ENCODE measurements around the gene RSAD1. TPM values are rescaled to one million over a fixed set of nuclear protein-coding genes. Genes with fewer than 3 reads are reported as not detected.

Gene RSAD1
- total and polyA plus RNA-seq, 3 experiments from 2014 or later = 45.7 to 66.4 (median 46.8) TPM

GRCh38 chr17:50460831-50461526 lies 17.7 kb upstream of the RSAD1 start:
- Histone ChIP-seq H3K27ac (ENCODE audit: low read depth, low read length) (no peak overlapping the region), H3K4me3 (ENCODE audit: low read length) (no peak overlapping the region), H3K27me3 (ENCODE audit: insufficient read depth, low read length, poor library complexity, severe bottlenecking) (no peaks in the 10 kb centered on the region), H3K4me1 (ENCODE audit: insufficient read depth, low read length) (no peaks in the 10 kb centered on the region), H3K36me3 (ENCODE audit: insufficient read depth, low read length) (no peaks in the 10 kb centered on the region), H3K9me3 (ENCODE audit: low read length) (no peaks in the 10 kb centered on the region)
- Mint-ChIP-seq H3K36me3 (peaks cover 0 to 2% (median 0%) of the 10 kb centered on the region in 3 donors), H3K4me1 (peaks cover 0 to 4% (median 0%) of the 10 kb centered on the region in 3 donors), H3K27ac (no peak overlapping the region), H3K4me3 (no peak overlapping the region), H3K9me3 (no peaks in the 10 kb centered on the region), H3K27me3 (peaks cover 0 to 4% of the 10 kb centered on the region in 2 donors)
- no peak for DNase-seq
- ChIA-PET CTCF (interaction anchor here (2.3 kb wide), 1 partner anchor 18 kb away, joined by 6 read pairs; the partner anchor contains the start of gene RSAD1), POLR2A (no interaction called here)

GRCh38 chr17:50461550-50462132 lies 17.0 kb upstream of the RSAD1 start:
- CTCF ChIA-PET = interaction anchor here (2.3 kb wide), 1 partner anchor 17 kb away, joined by 6 read pairs; the partner anchor contains the start of gene RSAD1
- H3K9me3 Mint-ChIP-seq = no peaks in the 10 kb centered on the region

GRCh38 chr17:50462446-50462845 lies 16.2 kb upstream of the RSAD1 start:
- H3K9me3 ChIP-seq (ENCODE audit: low read length) = no peaks in the 10 kb centered on the region
- no peak overlapping the region for H3K27ac Mint-ChIP-seq
- peaks cover 6 to 14% (median 7%) of the 10 kb centered on the region in 3 donors for H3K4me1 Mint-ChIP-seq
- H3K9me3 Mint-ChIP-seq = no peaks in the 10 kb centered on the region
- H3K4me3 ChIP-seq (ENCODE audit: low read length) = no peak overlapping the region
- H3K4me3 Mint-ChIP-seq = no peak overlapping the region
- H3K27me3 ChIP-seq (ENCODE audit: insufficient read depth, low read length, poor library complexity, severe bottlenecking) = no peaks in the 10 kb centered on the region
- H3K27me3 Mint-ChIP-seq = peaks cover 2 to 9% of the 10 kb centered on the region in 2 donors
- POLR2A ChIA-PET = interaction anchor here (0.7 kb wide), 1 partner anchor 35 kb away, joined by 3 read pairs; no protein-coding TSS in a partner anchor
- H3K27ac ChIP-seq (ENCODE audit: low read depth, low read length) = no peak overlapping the region
- CTCF ChIA-PET = no interaction called here
- no peaks in the 10 kb centered on the region for H3K36me3 ChIP-seq (ENCODE audit: insufficient read depth, low read length)
- H3K4me1 ChIP-seq (ENCODE audit: insufficient read depth, low read length) = no peaks in the 10 kb centered on the region
- DNase-seq = no peak
- H3K36me3 Mint-ChIP-seq = peaks cover 0 to 2% (median 0%) of the 10 kb centered on the region in 3 donors

More at GRCh38 chr17:50461550-50462132, 17.0 kb upstream of the RSAD1 start:
- Histone ChIP-seq H3K4me1 (ENCODE audit: insufficient read depth, low read length) (no peaks in the 10 kb centered on the region), H3K36me3 (ENCODE audit: insufficient read depth, low read length) (no peaks in the 10 kb centered on the region), H3K4me3 (ENCODE audit: low read length) (no peak overlapping the region), H3K9me3 (ENCODE audit: low read length) (no peaks in the 10 kb centered on the region), H3K27me3 (ENCODE audit: insufficient read depth, low read length, poor library complexity, severe bottlenecking) (no peaks in the 10 kb centered on the region), H3K27ac (ENCODE audit: low read depth, low read length) (no peak overlapping the region)
- Mint-ChIP-seq H3K4me1 (peaks cover 2 to 7% (median 6%) of the 10 kb centered on the region in 3 donors), H3K27ac (no peak overlapping the region), H3K4me3 (no peak overlapping the region), H3K36me3 (peaks cover 0 to 2% (median 0%) of the 10 kb centered on the region in 3 donors), H3K27me3 (peaks cover 0 to 4% of the 10 kb centered on the region in 2 donors)
- POLR2A ChIA-PET = interaction anchor here (0.7 kb wide), 1 partner anchor 36 kb away, joined by 3 read pairs; no protein-coding TSS in a partner anchor
- DNase-seq = no peak

- H3K4me1 ChIP-seq (ENCODE audit: insufficient read depth, low read length) = no peaks in the 10 kb centered on the region
- no peaks in the 10 kb centered on the region for H3K9me3 ChIP-seq (ENCODE audit: low read length)
- H3K27ac ChIP-seq (ENCODE audit: low read depth, low read length) = no peak overlapping the region
- H3K27ac Mint-ChIP-seq = peak overlapping the region in 1 of 8 donors; percentile 88
- ChIA-PET POLR2A (no interaction called here), CTCF (no interaction called here)
- H3K27me3 Mint-ChIP-seq = peaks cover 12 to 20% of the 10 kb centered on the region in 2 donors
- H3K4me1 Mint-ChIP-seq = peaks cover 7 to 24% (median 12%) of the 10 kb centered on the region in 3 donors
- no peak for DNase-seq
- no peaks in the 10 kb centered on the region for H3K36me3 ChIP-seq (ENCODE audit: insufficient read depth, low read length)
- H3K4me3 Mint-ChIP-seq = no peak overlapping the region
- peaks cover 0 to 2% (median 0%) of the 10 kb centered on the region in 3 donors for H3K36me3 Mint-ChIP-seq
- no peaks in the 10 kb centered on the region for H3K9me3 Mint-ChIP-seq
- peaks cover 3% of the 10 kb centered on the region for H3K27me3 ChIP-seq (ENCODE audit: insufficient read depth, low read length, poor library complexity, severe bottlenecking)
- no peak overlapping the region for H3K4me3 ChIP-seq (ENCODE audit: low read length)
Observed at GRCh38 chr17:50464121-50464520, 14.5 kb upstream of the RSAD1 start.

GRCh38 chr17:50464736-50465135 lies 13.9 kb upstream of the RSAD1 start:
- no peak overlapping the region for H3K27ac Mint-ChIP-seq
- DNase-seq = no peak
- POLR2A ChIA-PET = no interaction called here
- H3K9me3 ChIP-seq (ENCODE audit: low read length) = no peaks in the 10 kb centered on the region
- peaks cover 7 to 28% (median 12%) of the 10 kb centered on the region in 3 donors for H3K4me1 Mint-ChIP-seq
- no peak overlapping the region for H3K4me3 ChIP-seq (ENCODE audit: low read length)
- peaks cover 12 to 20% of the 10 kb centered on the region in 2 donors for H3K27me3 Mint-ChIP-seq
- H3K36me3 ChIP-seq (ENCODE audit: insufficient read depth, low read length) = no peaks in the 10 kb centered on the region
- no peaks in the 10 kb centered on the region for H3K4me1 ChIP-seq (ENCODE audit: insufficient read depth, low read length)
- CTCF ChIA-PET = no interaction called here
- H3K4me3 Mint-ChIP-seq = no peak overlapping the region
- peaks cover 0 to 2% (median 0%) of the 10 kb centered on the region in 3 donors for H3K36me3 Mint-ChIP-seq
- no peak overlapping the region for H3K27ac ChIP-seq (ENCODE audit: low read depth, low read length)
- H3K27me3 ChIP-seq (ENCODE audit: insufficient read depth, low read length, poor library complexity, severe bottlenecking) = peaks cover 9% of the 10 kb centered on the region
- no peaks in the 10 kb centered on the region for H3K9me3 Mint-ChIP-seq

GRCh38 chr17:50465171-50465570 lies 13.5 kb upstream of the RSAD1 start:
- Histone ChIP-seq H3K4me1 (ENCODE audit: insufficient read depth, low read length) (no peaks in the 10 kb centered on the region), H3K27me3 (ENCODE audit: insufficient read depth, low read length, poor library complexity, severe bottlenecking) (peaks cover 11% of the 10 kb centered on the region), H3K4me3 (ENCODE audit: low read length) (no peak overlapping the region), H3K36me3 (ENCODE audit: insufficient read depth, low read length) (no peaks in the 10 kb centered on the region), H3K27ac (ENCODE audit: low read depth, low read length) (no peak overlapping the region), H3K9me3 (ENCODE audit: low read length) (no peaks in the 10 kb centered on the region)
- no peak for DNase-seq
- POLR2A ChIA-PET = no interaction called here
- H3K27ac Mint-ChIP-seq = no peak overlapping the region
- peaks cover 13 to 20% of the 10 kb centered on the region in 2 donors for H3K27me3 Mint-ChIP-seq
- peaks cover 7 to 28% (median 12%) of the 10 kb centered on the region in 3 donors for H3K4me1 Mint-ChIP-seq
- CTCF ChIA-PET = no interaction called here
- no peak overlapping the region for H3K4me3 Mint-ChIP-seq
- peaks cover 0 to 2% (median 0%) of the 10 kb centered on the region in 3 donors for H3K36me3 Mint-ChIP-seq
- no peaks in the 10 kb centered on the region for H3K9me3 Mint-ChIP-seq

GRCh38 chr17:50465635-50466034 lies 13.0 kb upstream of the RSAD1 start:
- H3K36me3 Mint-ChIP-seq = peaks cover 0 to 2% (median 0%) of the 10 kb centered on the region in 3 donors
- no peak for DNase-seq
- no peak overlapping the region for H3K4me3 ChIP-seq (ENCODE audit: low read length)
- H3K4me1 Mint-ChIP-seq = peaks cover 7 to 28% (median 12%) of the 10 kb centered on the region in 3 donors
- H3K27me3 ChIP-seq (ENCODE audit: insufficient read depth, low read length, poor library complexity, severe bottlenecking) = peaks cover 11% of the 10 kb centered on the region
- H3K27ac ChIP-seq (ENCODE audit: low read depth, low read length) = no peak overlapping the region
- no peaks in the 10 kb centered on the region for H3K4me1 ChIP-seq (ENCODE audit: insufficient read depth, low read length)
- H3K9me3 Mint-ChIP-seq = no peaks in the 10 kb centered on the region
- H3K27ac Mint-ChIP-seq = no peak overlapping the region
- no peaks in the 10 kb centered on the region for H3K36me3 ChIP-seq (ENCODE audit: insufficient read depth, low read length)
- H3K27me3 Mint-ChIP-seq = peaks cover 17 to 20% of the 10 kb centered on the region in 2 donors
- H3K9me3 ChIP-seq (ENCODE audit: low read length) = no peaks in the 10 kb centered on the region
- ChIA-PET CTCF (no interaction called here), POLR2A (interaction anchor here (0.7 kb wide), 1 partner anchor 36 kb away, joined by 4 read pairs; no protein-coding TSS in a partner anchor)
- no peak overlapping the region for H3K4me3 Mint-ChIP-seq

Data from CD8-positive, alpha-beta memory T cell (primary cell).